Activated CD8-positive, alpha-beta memory T cell treated with anti-CD3 and anti-CD28 coated beads for 36 hours (primary cell): Measurements from ENCODE around the gene MIXL1. TPM values are rescaled to one million over a fixed set of nuclear protein-coding genes. Genes with fewer than 3 reads are reported as not detected.
"Not testable (repeated sequence)": the region's sequence is repeated elsewhere in the genome, so short reads cannot be mapped to it uniquely, and the experiment has no call there.

ENCODE experiments used
- CTCF ChIA-PET: fragments of 350-600 bp; sonication (Branson Sonifier 250); formaldehyde crosslinking; loops from one replicate; lab custom pipeline; 2021; ENCODE audit warnings: antibody characterized with exemption; lab: Charles Lee
- POLR2A ChIA-PET: fragments of 350-600 bp; sonication (Branson Sonifier 250); formaldehyde crosslinking; loops from one replicate; lab custom pipeline; 2021; ENCODE audit warnings: antibody characterized with exemption; lab: Charles Lee
- total RNA-seq, 2 experiments: library from RNA; stranded (reverse); gene quantifications; one replicate each; pipeline ENCODE4 v1.2.3, GENCODE V29; 2021

Gene MIXL1
- under 1 TPM in 1 of 2 experiments, not detected in 1; 0.11 TPM for total RNA-seq

GRCh38 chr1:226223157-226223785 is at the start of gene MIXL1:
MIXL1 (plus strand) TSS chr1:226223664; CDS start chr1:226223682, 18 bp downstream.
- ChIA-PET CTCF (no interaction called here), POLR2A (no interaction called here)

- CTCF ChIA-PET = interaction anchor here (0.6 kb wide), 1 partner anchor 55 kb away, joined by 3 read pairs; no protein-coding TSS in a partner anchor
These were observed 46.6 kb upstream of the MIXL1 start for GRCh38 chr1:226176870-226177269.

GRCh38 chr1:226181996-226182714 is 41.3 kb upstream of the MIXL1 start:
- ChIA-PET CTCF (interaction anchor here (0.6 to 2.0 kb wide), 2 partner anchors 57 to 152 kb away, joined by 3 to 7 read pairs; no protein-coding TSS in a partner anchor), POLR2A (no interaction called here)

More at GRCh38 chr1:226176870-226177269, 46.6 kb upstream of the MIXL1 start:
- POLR2A ChIA-PET = interaction anchor here (0.6 kb wide), 4 partner anchors 47 to 385 kb away, joined by 3 to 7 read pairs (median 4); partner anchors contain the start of gene SDE2

- ChIA-PET CTCF (interaction anchor here (0.6 to 0.8 kb wide), 3 partner anchors 11 to 62 kb away, joined by 3 read pairs; no protein-coding TSS in a partner anchor), POLR2A (no interaction called here)
These were observed 38.1 kb upstream of the MIXL1 start for GRCh38 chr1:226185141-226186036.

GRCh38 chr1:226186124-226187018 is 37.1 kb upstream of the MIXL1 start, which contains the start of gene ACBD3:
ACBD3 (minus strand) TSS chr1:226186741; CDS start chr1:226186675, 66 bp downstream.
- ChIA-PET POLR2A (interaction anchor here (1.1 kb wide), 1 partner anchor 11 kb away, joined by 3 read pairs; no protein-coding TSS in a partner anchor), CTCF (interaction anchor here (0.6 to 1.0 kb wide), 4 partner anchors 10 to 63 kb away, joined by 3 to 5 read pairs (median 3); no protein-coding TSS in a partner anchor)

GRCh38 chr1:226187019-226187322 is 36.5 kb upstream of the MIXL1 start:
- ChIA-PET CTCF (interaction anchor here (1.0 kb wide), 1 partner anchor 62 kb away, joined by 5 read pairs; no protein-coding TSS in a partner anchor), POLR2A (interaction anchor here (1.1 kb wide), 1 partner anchor 10 kb away, joined by 3 read pairs; no protein-coding TSS in a partner anchor)

GRCh38 chr1:226187380-226187779 is 36.1 kb upstream of the MIXL1 start:
- ChIA-PET CTCF (interaction anchor here (1.0 kb wide), 1 partner anchor 62 kb away, joined by 5 read pairs; no protein-coding TSS in a partner anchor), POLR2A (interaction anchor here (1.1 kb wide), 1 partner anchor 10 kb away, joined by 3 read pairs; no protein-coding TSS in a partner anchor)

GRCh38 chr1:226195144-226195543 is 28.3 kb upstream of the MIXL1 start:
- CTCF ChIA-PET = interaction anchor here (1.2 to 2.3 kb wide), 3 partner anchors 67 to 72 kb away, joined by 3 to 12 read pairs (median 6); no protein-coding TSS in a partner anchor
- POLR2A ChIA-PET = no interaction called here

GRCh38 chr1:226199971-226200370 is 23.5 kb upstream of the MIXL1 start:
- ChIA-PET CTCF (interaction anchor here (0.8 to 0.9 kb wide), 2 partner anchors 137 to 181 kb away, joined by 3 read pairs; no protein-coding TSS in a partner anchor), POLR2A (no interaction called here)

GRCh38 chr1:226201029-226201593 is 22.4 kb upstream of the MIXL1 start:
- ChIA-PET CTCF (interaction anchor here (0.8 to 2.8 kb wide), 4 partner anchors 17 to 179 kb away, joined by 3 to 13 read pairs (median 3); no protein-coding TSS in a partner anchor), POLR2A (interaction anchor here (0.5 kb wide), 1 partner anchor 67 kb away, joined by 3 read pairs; no protein-coding TSS in a partner anchor)

- ChIA-PET CTCF (interaction anchor here (2.8 kb wide), 1 partner anchor 77 kb away, joined by 13 read pairs; no protein-coding TSS in a partner anchor), POLR2A (interaction anchor here (0.6 kb wide), 1 partner anchor 92 kb away, joined by 5 read pairs; no protein-coding TSS in a partner anchor)
These were observed 21.2 kb upstream of the MIXL1 start for GRCh38 chr1:226202246-226202645.

- CTCF ChIA-PET = interaction anchor here (2.8 kb wide), 1 partner anchor 77 kb away, joined by 13 read pairs; no protein-coding TSS in a partner anchor
- POLR2A ChIA-PET = not testable (repeated sequence)
These were observed 20.8 kb upstream of the MIXL1 start for GRCh38 chr1:226202666-226203065.

- ChIA-PET POLR2A (no interaction called here), CTCF (interaction anchor here (2.8 kb wide), 1 partner anchor 78 kb away, joined by 13 read pairs; no protein-coding TSS in a partner anchor)
These were observed 20.2 kb upstream of the MIXL1 start for GRCh38 chr1:226203240-226203639.

GRCh38 chr1:226203655-226204054 is 19.8 kb upstream of the MIXL1 start:
- POLR2A ChIA-PET = no interaction called here
- CTCF ChIA-PET = no interaction called here

- POLR2A ChIA-PET = no interaction called here
- CTCF ChIA-PET = no interaction called here
These were observed 19.3 kb upstream of the MIXL1 start for GRCh38 chr1:226204198-226204597.

- ChIA-PET CTCF (no interaction called here), POLR2A (no interaction called here)
These were observed 16.4 kb upstream of the MIXL1 start for GRCh38 chr1:226207048-226207447.
